Measurements from ENCODE around the gene SHROOM3.

- TF ChIP-seq, protein P1, sequence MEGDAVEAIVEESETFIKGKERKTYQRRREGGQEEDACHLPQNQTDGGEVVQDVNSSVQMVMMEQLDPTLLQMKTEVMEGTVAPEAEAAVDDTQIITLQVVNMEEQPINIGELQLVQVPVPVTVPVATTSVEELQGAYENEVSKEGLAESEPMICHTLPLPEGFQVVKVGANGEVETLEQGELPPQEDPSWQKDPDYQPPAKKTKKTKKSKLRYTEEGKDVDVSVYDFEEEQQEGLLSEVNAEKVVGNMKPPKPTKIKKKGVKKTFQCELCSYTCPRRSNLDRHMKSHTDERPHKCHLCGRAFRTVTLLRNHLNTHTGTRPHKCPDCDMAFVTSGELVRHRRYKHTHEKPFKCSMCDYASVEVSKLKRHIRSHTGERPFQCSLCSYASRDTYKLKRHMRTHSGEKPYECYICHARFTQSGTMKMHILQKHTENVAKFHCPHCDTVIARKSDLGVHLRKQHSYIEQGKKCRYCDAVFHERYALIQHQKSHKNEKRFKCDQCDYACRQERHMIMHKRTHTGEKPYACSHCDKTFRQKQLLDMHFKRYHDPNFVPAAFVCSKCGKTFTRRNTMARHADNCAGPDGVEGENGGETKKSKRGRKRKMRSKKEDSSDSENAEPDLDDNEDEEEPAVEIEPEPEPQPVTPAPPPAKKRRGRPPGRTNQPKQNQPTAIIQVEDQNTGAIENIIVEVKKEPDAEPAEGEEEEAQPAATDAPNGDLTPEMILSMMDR (IDR thresholded peaks at IDR 0.05): no peak
- TF ChIP-seq POLR2A (IDR thresholded peaks at IDR 0.05): no peak
Measured at GRCh38 chr4:76811604-76812412, 376.8 kb downstream of the SHROOM3 start.
